ENCODE measurements around the gene PDK2.

- TF ChIP-seq CTCF (IDR thresholded peaks at IDR 0.05) = no peak
- TF ChIP-seq POLR2A (IDR thresholded peaks at IDR 0.05) = no peak
Observed at GRCh38 chr17:50129728-50130558, 34.8 kb downstream of the PDK2 start, which contains the start of gene SAMD14.
